CD4-positive, alpha-beta memory T cell (primary cell): ENCODE results near the gene SNX24. TPM values are rescaled to one million over a fixed set of nuclear protein-coding genes. Genes with fewer than 3 reads are reported as not detected.

ENCODE experiments used
- CTCF ChIA-PET: fragments of 350-600 bp; sonication (Branson Sonifier 250); formaldehyde crosslinking; loops from one replicate; lab custom pipeline; 2021; ENCODE audit warnings: inconsistent platforms; ENCODE audit not compliant: partially characterized antibody; lab: Charles Lee
- POLR2A ChIA-PET: fragments of 350-600 bp; sonication (Branson Sonifier 250); formaldehyde crosslinking; loops from one replicate; lab custom pipeline; 2021; ENCODE audit not compliant: partially characterized antibody; lab: Charles Lee
- DNase-seq, 5 donors: peaks; one replicate each; pipeline versions ENCODE4 v3.0.0 to v3.0.0-alpha.2; 2020 to 2022; ENCODE audit warnings: mixed read lengths in 1 of 5
- H3K27ac ChIP-seq: one replicate; pipeline ENCODE4 v1.7.0; 2013; ENCODE audit warnings: low read depth, low read length
- H3K27me3 ChIP-seq: 2 replicates; pipeline ENCODE4 v1.7.0; 2013; ENCODE audit warnings: mild to moderate bottlenecking, low read length, moderate library complexity; ENCODE audit not compliant: insufficient read depth
- H3K36me3 ChIP-seq: 2 replicates; pipeline ENCODE4 v1.7.0; 2013; ENCODE audit warnings: mild to moderate bottlenecking, low read length, moderate library complexity; ENCODE audit not compliant: insufficient read depth
- H3K4me1 ChIP-seq: 2 replicates; pipeline ENCODE4 v1.7.0; 2013; ENCODE audit warnings: mild to moderate bottlenecking, low read length, moderate library complexity; ENCODE audit not compliant: insufficient read depth
- H3K4me3 ChIP-seq, 2 donors: one replicate each; pipeline ENCODE4 v1.7.0; 2013; ENCODE audit warnings: low read length in 2 of 2, mild to moderate bottlenecking in 1 of 2
- H3K9me3 ChIP-seq, 2 donors: one replicate each; pipeline ENCODE4 v1.7.0; 2013; ENCODE audit warnings: low read length in 2 of 2, control low read depth in 1 of 2; ENCODE audit not compliant: control insufficient read depth in 1 of 2
- H3K27ac Mint-ChIP-seq, 7 donors: one replicate each; pipeline ENCODE4 v1.8.0; 2020 to 2021; ENCODE audit warnings: mixed read lengths in 7 of 7, mild to moderate bottlenecking in 6 of 7, inconsistent platforms in 3 of 7, moderate library complexity in 3 of 7
- H3K27me3 Mint-ChIP-seq, 2 donors: one replicate each; pipeline ENCODE4 v1.8.0; 2020 to 2021; ENCODE audit warnings: mixed read lengths in 2 of 2
- H3K36me3 Mint-ChIP-seq, 2 donors: one replicate each; pipeline ENCODE4 v1.8.0; 2020 to 2021; ENCODE audit warnings: mixed read lengths in 2 of 2, inconsistent platforms in 1 of 2, mild to moderate bottlenecking in 1 of 2
- H3K4me1 Mint-ChIP-seq, 4 donors: one replicate each; pipeline ENCODE4 v1.8.0; 2020 to 2021; ENCODE audit warnings: mixed read lengths in 4 of 4, mild to moderate bottlenecking in 1 of 4
- H3K4me3 Mint-ChIP-seq, 8 donors: one replicate each; pipeline ENCODE4 v1.8.0; 2020 to 2021; ENCODE audit warnings: mixed read lengths in 8 of 8, mild to moderate bottlenecking in 7 of 8, moderate library complexity in 6 of 8, inconsistent platforms in 3 of 8
- H3K9me3 Mint-ChIP-seq, 8 donors: one replicate each; pipeline ENCODE4 v1.8.0; 2020 to 2021; ENCODE audit warnings: mixed read lengths in 8 of 8, mild to moderate bottlenecking in 5 of 8, inconsistent platforms in 3 of 8, moderate library complexity in 1 of 8
- intact Hi-C: fragments of 100-400 bp; cut with micrococcal nuclease; formaldehyde crosslinking; loops from one replicate; pipeline ENCODE4 v1.15.1; 2023
- polyA plus RNA-seq, 2 donors: library from polyadenylated mRNA; unstranded; fragments of 300-500 nt; fragmentation: Illumina TruSeq; gene quantifications; one replicate each; pipeline ENCODE4 v1.2.3, GENCODE V29; 2021
- total RNA-seq, 2 experiments: library from RNA; stranded (reverse); gene quantifications; one replicate each; pipeline ENCODE4 v1.2.3, GENCODE V29; 2021

The SNX24 gene
- total and polyA plus RNA-seq, 4 experiments from 2014 or later, result 2.7 to 7.2 (median 4.4) TPM

DNA sequence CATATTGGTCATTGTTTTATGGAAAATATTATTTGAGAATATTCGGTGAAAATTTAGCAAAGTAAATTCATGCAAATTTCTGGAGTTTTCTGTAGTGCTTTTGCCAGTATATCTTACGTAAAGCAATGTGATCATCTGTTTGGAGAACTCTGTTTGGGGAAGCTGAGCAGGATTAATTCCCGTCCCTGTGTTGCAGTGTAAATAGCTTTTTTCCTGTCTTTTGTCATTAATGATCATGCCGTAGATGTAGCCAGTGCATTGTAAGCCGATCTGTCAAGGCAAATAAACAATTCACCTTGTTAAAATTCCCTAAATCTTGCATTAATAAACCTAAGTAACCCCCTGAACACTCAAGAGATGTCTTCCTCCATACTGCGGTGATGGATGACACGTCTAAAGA is 151.9 kb downstream of the SNX24 start:
- no peaks in the 10 kb centered on the region for H3K27me3 ChIP-seq
- Mint-ChIP-seq H3K4me1 (no peaks in the 10 kb centered on the region), H3K4me3 (no peak overlapping the region), H3K27ac (no peak overlapping the region), H3K9me3 (no peaks in the 10 kb centered on the region), H3K27me3 (no peaks in the 10 kb centered on the region), H3K36me3 (peaks cover 8 to 9% of the 10 kb centered on the region in 2 donors)
- no peak for DNase-seq
- no peak overlapping the region for H3K27ac ChIP-seq
- intact Hi-C loops, result no loop called here
- H3K36me3 ChIP-seq, result no peaks in the 10 kb centered on the region
- no peaks in the 10 kb centered on the region for H3K4me1 ChIP-seq
- no peaks in the 10 kb centered on the region for H3K9me3 ChIP-seq
- ChIA-PET CTCF (no interaction called here), POLR2A (no interaction called here)
- no peak overlapping the region for H3K4me3 ChIP-seq

DNA sequence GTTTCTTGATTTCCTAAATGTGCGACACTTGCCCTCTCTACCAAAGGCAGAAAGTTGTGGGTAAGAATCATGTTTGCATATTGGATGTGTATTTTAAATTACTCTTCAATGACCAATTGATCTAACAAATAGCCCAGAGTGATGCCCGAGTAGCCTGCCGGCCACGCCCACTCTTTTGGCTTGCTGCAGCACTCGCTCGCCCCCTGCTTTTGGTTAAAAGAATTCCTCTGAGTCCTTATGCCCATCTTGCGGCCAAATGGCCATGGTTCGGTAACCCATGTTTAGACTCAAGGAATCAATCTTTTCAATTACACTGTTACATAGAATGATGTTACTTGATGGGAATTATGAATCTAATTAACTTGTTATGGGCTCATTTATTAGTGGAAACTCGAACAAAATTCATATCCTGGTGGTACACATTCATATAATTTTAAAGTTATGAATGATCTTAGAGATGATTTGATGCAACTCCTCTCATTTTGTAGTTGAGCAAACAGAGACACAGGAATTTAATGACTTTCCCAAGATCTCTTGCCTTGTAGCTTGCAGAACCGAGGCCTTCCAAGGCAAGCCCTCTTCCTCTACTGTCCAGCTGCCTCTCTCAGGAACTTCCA is 154.6 kb downstream of the SNX24 start:
- H3K27ac ChIP-seq, result no peak overlapping the region
- ChIA-PET POLR2A (no interaction called here), CTCF (no interaction called here)

DNA sequence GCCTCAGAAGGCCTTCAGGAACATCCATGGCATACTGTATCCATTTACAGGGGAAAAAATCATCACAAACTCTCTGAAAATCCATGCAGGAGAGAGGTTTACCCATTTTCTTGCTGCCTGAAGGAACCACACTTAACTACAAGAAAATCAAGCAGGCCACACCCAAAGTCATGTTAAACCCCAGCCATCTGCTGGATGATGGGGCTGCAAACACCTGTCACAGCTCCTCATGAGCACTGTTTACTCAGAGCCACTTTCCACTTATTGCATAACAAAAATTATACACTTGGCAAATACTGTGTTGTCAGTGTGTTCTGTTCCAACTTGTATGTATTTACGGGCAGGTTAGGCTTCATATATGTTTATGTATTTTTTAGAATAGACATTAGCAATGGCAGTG is 155.3 kb downstream of the SNX24 start:
- POLR2A ChIA-PET, result no interaction called here
- H3K27me3 ChIP-seq, result no peaks in the 10 kb centered on the region
- Mint-ChIP-seq H3K4me1 (no peaks in the 10 kb centered on the region), H3K27ac (no peak overlapping the region), H3K4me3 (no peak overlapping the region), H3K9me3 (peaks cover 0 to 2% (median 0%) of the 10 kb centered on the region in 8 donors), H3K36me3 (peaks cover 14 to 19% of the 10 kb centered on the region in 2 donors), H3K27me3 (no peaks in the 10 kb centered on the region)
- no peak overlapping the region for H3K27ac ChIP-seq
- H3K4me1 ChIP-seq, result no peaks in the 10 kb centered on the region
- no peak overlapping the region for H3K4me3 ChIP-seq
- DNase-seq, result no peak
- no peaks in the 10 kb centered on the region for H3K9me3 ChIP-seq
- H3K36me3 ChIP-seq, result no peaks in the 10 kb centered on the region
- intact Hi-C loops, result loop anchor here (5.0 kb wide), 1 partner anchor 808 kb away; no protein-coding TSS in a partner anchor
- CTCF ChIA-PET, result no interaction called here

More for the DNA sequence above, 154.6 kb downstream of the SNX24 start:
- peak overlapping the region in 2 of 7 donors; percentile 13 to 15 for H3K27ac Mint-ChIP-seq
- no peaks in the 10 kb centered on the region for H3K4me1 ChIP-seq
- H3K27me3 ChIP-seq, result no peaks in the 10 kb centered on the region
- no peak overlapping the region for H3K4me3 Mint-ChIP-seq
- H3K27me3 Mint-ChIP-seq, result no peaks in the 10 kb centered on the region
- peaks cover 9 to 16% of the 10 kb centered on the region in 2 donors for H3K36me3 Mint-ChIP-seq
- H3K4me1 Mint-ChIP-seq, result no peaks in the 10 kb centered on the region
- intact Hi-C loops, result loop anchor here (5.0 kb wide), 1 partner anchor 808 kb away; no protein-coding TSS in a partner anchor
- H3K4me3 ChIP-seq, result no peak overlapping the region
- H3K9me3 ChIP-seq, result no peaks in the 10 kb centered on the region
- H3K9me3 Mint-ChIP-seq, result peaks cover 0 to 2% (median 0%) of the 10 kb centered on the region in 8 donors
- no peaks in the 10 kb centered on the region for H3K36me3 ChIP-seq
- peak in 3 of 5 donors; percentile 1 to 12 (median 11) for DNase-seq

GRCh38 chr5:123001808-123002207 is 156.4 kb downstream of the SNX24 start:
- no peak for DNase-seq
- intact Hi-C loops, result loop anchor here (5.0 kb wide), 1 partner anchor 810 kb away; no protein-coding TSS in a partner anchor
- Mint-ChIP-seq H3K4me3 (no peak overlapping the region), H3K27ac (no peak overlapping the region), H3K4me1 (no peaks in the 10 kb centered on the region), H3K9me3 (peaks cover 0 to 2% (median 0%) of the 10 kb centered on the region in 8 donors), H3K36me3 (peaks cover 19 to 22% of the 10 kb centered on the region in 2 donors), H3K27me3 (no peaks in the 10 kb centered on the region)
- no peaks in the 10 kb centered on the region for H3K4me1 ChIP-seq
- no peaks in the 10 kb centered on the region for H3K27me3 ChIP-seq
- H3K4me3 ChIP-seq, result no peak overlapping the region
- H3K9me3 ChIP-seq, result no peaks in the 10 kb centered on the region
- H3K27ac ChIP-seq, result no peak overlapping the region
- no peaks in the 10 kb centered on the region for H3K36me3 ChIP-seq
- POLR2A ChIA-PET, result no interaction called here
- CTCF ChIA-PET, result no interaction called here

- Mint-ChIP-seq H3K36me3 (peaks cover 13 to 40% of the 10 kb centered on the region in 2 donors), H3K4me1 (no peaks in the 10 kb centered on the region), H3K27me3 (no peaks in the 10 kb centered on the region), H3K9me3 (peaks cover 0 to 4% (median 0%) of the 10 kb centered on the region in 8 donors), H3K4me3 (no peak overlapping the region), H3K27ac (no peak overlapping the region)
- H3K27me3 ChIP-seq, result no peaks in the 10 kb centered on the region
- no peaks in the 10 kb centered on the region for H3K4me1 ChIP-seq
- no peak overlapping the region for H3K4me3 ChIP-seq
- H3K36me3 ChIP-seq, result no peaks in the 10 kb centered on the region
- DNase-seq, result no peak
- no peak overlapping the region for H3K27ac ChIP-seq
- CTCF ChIA-PET, result interaction anchor here (1.3 kb wide), 1 partner anchor 12 kb away, joined by 3 read pairs; no protein-coding TSS in a partner anchor
- POLR2A ChIA-PET, result no interaction called here
- intact Hi-C loops, result no loop called here
- H3K9me3 ChIP-seq, result no peaks in the 10 kb centered on the region
These were observed 161.8 kb downstream of the SNX24 start for GRCh38 chr5:123007182-123007581.

GRCh38 chr5:123007754-123008153 is 162.3 kb downstream of the SNX24 start:
- intact Hi-C loops, result no loop called here
- peaks cover 0 to 4% (median 0%) of the 10 kb centered on the region in 8 donors for H3K9me3 Mint-ChIP-seq
- H3K27me3 Mint-ChIP-seq, result no peaks in the 10 kb centered on the region
- H3K27ac Mint-ChIP-seq, result no peak overlapping the region
- Histone ChIP-seq H3K4me1 (no peaks in the 10 kb centered on the region), H3K9me3 (no peaks in the 10 kb centered on the region), H3K36me3 (no peaks in the 10 kb centered on the region), H3K4me3 (no peak overlapping the region), H3K27me3 (no peaks in the 10 kb centered on the region), H3K27ac (no peak overlapping the region)
- POLR2A ChIA-PET, result no interaction called here
- no peaks in the 10 kb centered on the region for H3K4me1 Mint-ChIP-seq
- peaks cover 13 to 44% of the 10 kb centered on the region in 2 donors for H3K36me3 Mint-ChIP-seq
- no peak overlapping the region for H3K4me3 Mint-ChIP-seq
- CTCF ChIA-PET, result interaction anchor here (1.3 kb wide), 1 partner anchor 13 kb away, joined by 3 read pairs; no protein-coding TSS in a partner anchor
- DNase-seq, result no peak

DNA sequence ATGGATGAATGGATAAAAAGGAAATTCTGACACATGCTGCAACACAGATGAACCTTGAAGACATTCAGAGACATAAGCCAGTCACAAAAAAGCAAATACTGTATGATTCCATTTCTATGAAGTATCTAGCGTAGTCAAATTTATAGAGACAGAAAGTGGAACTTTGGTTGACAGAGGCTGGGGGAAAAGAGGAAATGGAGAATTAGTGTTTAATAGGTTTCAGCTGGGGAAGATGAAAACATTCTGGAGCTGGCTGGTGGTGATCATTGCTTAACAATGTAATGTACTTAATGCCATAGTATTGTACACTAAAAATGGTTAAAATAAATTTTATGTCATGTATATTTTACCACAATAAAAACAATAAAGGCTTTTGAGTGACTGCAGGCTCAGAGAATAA is 166.9 kb downstream of the SNX24 start:
- DNase-seq, result no peak
- ChIA-PET POLR2A (no interaction called here), CTCF (no interaction called here)
- no peaks in the 10 kb centered on the region for H3K27me3 Mint-ChIP-seq
- H3K36me3 ChIP-seq, result no peaks in the 10 kb centered on the region
- H3K27ac ChIP-seq, result no peak overlapping the region
- no peak overlapping the region for H3K27ac Mint-ChIP-seq
- no peaks in the 10 kb centered on the region for H3K4me1 Mint-ChIP-seq
- H3K36me3 Mint-ChIP-seq, result peaks cover 2 to 28% of the 10 kb centered on the region in 2 donors
- H3K4me3 Mint-ChIP-seq, result no peak overlapping the region
- no peaks in the 10 kb centered on the region for H3K4me1 ChIP-seq
- no peaks in the 10 kb centered on the region for H3K27me3 ChIP-seq
- H3K9me3 Mint-ChIP-seq, result peaks cover 1 to 12% (median 4%) of the 10 kb centered on the region in 8 donors
- H3K9me3 ChIP-seq, result no peaks in the 10 kb centered on the region
- H3K4me3 ChIP-seq, result no peak overlapping the region
- intact Hi-C loops, result no loop called here
